Prostate gland (tissue), 2 donors: ENCODE measurements around the gene IL1RAPL1.

Experiments used
- POLR2A ChIP-seq: fragments of 450-650 bp; IDR thresholded peaks from one replicate; pipeline ENCODE4 v1.6.1; 2016; ENCODE audit warnings: antibody characterized with exemption, mild to moderate bottlenecking
- POLR2AphosphoS5 ChIP-seq: sonication (generic); formaldehyde crosslinking; IDR thresholded peaks from one replicate; pipeline ENCODE4 v1.6.1; 2017; ENCODE audit warnings: antibody characterized with exemption
- TF ChIP-seq, protein P1 (sequence below), 4 experiments: fragments of 200-600 bp in 2 of 4; fragments of 450-650 bp in 2 of 4; sonication (generic) in 2 of 4; IDR thresholded peaks; 1 replicate in 3 of 4; 2 replicates in 1 of 4; pipeline ENCODE4 v1.5.1; 2016 to 2019; ENCODE audit warnings: antibody characterized with exemption in 4 of 4, mild to moderate bottlenecking in 2 of 4, moderate library complexity in 2 of 4

DNA sequence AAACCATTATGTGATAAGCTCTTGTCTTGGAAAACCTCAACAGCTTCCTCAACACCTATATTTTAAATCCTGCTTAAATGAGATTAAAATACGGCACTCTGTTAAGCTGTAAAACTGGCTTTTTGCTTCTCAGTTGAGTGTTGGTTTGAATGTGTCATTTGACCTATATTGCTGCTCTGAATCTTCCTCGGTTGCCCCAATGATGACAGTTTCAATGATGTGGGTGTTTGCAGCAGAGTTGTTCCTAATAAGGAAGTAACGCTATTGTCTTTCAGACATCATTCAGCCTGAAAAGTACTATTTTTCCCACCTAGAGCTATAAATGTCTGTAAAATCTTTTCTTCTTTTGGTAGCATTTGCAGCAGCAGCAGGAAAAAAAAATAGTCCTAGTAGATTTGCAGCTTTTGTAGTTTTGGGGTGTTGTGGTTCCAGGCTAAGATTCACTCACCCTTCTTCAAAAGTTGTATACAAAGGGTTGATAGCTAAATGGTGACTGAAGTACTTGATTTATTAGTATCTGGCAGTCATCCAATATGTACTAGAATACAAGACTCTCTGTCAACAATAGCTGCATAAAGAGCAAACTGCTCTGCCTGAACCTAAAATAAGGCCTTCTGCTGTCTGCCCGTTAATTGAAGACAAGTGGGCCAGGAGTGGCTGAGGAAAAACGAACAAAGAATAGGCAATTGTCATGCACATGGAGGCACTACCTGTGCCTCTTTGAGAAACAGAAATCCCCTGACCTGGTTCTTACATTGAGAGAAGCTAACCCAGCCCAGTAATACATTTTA is 333.1 kb downstream of the IL1RAPL1 start:
- TF ChIP-seq, protein P1, sequence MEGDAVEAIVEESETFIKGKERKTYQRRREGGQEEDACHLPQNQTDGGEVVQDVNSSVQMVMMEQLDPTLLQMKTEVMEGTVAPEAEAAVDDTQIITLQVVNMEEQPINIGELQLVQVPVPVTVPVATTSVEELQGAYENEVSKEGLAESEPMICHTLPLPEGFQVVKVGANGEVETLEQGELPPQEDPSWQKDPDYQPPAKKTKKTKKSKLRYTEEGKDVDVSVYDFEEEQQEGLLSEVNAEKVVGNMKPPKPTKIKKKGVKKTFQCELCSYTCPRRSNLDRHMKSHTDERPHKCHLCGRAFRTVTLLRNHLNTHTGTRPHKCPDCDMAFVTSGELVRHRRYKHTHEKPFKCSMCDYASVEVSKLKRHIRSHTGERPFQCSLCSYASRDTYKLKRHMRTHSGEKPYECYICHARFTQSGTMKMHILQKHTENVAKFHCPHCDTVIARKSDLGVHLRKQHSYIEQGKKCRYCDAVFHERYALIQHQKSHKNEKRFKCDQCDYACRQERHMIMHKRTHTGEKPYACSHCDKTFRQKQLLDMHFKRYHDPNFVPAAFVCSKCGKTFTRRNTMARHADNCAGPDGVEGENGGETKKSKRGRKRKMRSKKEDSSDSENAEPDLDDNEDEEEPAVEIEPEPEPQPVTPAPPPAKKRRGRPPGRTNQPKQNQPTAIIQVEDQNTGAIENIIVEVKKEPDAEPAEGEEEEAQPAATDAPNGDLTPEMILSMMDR (IDR thresholded peaks at IDR 0.05) = no peak
- TF ChIP-seq POLR2AphosphoS5 (no peak), POLR2A (no peak)
